K562 (cell line): ENCODE measurements around the gene AK4. TPM values are rescaled to one million over a fixed set of nuclear protein-coding genes. Genes with fewer than 3 reads are reported as not detected.
A peak's percentile ranks its signal among the peaks of the same experiment; 100 is the strongest.

Experiments used
- ATAC-seq: fragments of 200-7000 bp; cut with Tn5 transposase; 3 replicates; pipeline ENCODE4 v1.9.1; 2020; ENCODE audit warnings: moderate library complexity
- BruUV-seq: library from RNA; stranded (reverse); fragments of 400-500 nt; replicated peaks from 2 replicates; lab custom pipeline; 2021; lab: Mats Ljungman, UMichigan
- CTCF ChIA-PET: fragments of 300-600 bp; formaldehyde crosslinking; extraction: SDS; loops from one replicate; lab custom pipeline; 2021; ENCODE audit warnings: low intra/inter-chr PET ratio; lab: Yijun Ruan, JAX
- POLR2A ChIA-PET: fragments of 300-600, 350-650 bp; sonication (Branson Sonifier 250); formaldehyde crosslinking; extraction: SDS; loops from one replicate; lab custom pipeline; 2021; ENCODE audit warnings: antibody characterized with exemption, inconsistent platforms; lab: Yijun Ruan, JAX
- DNase-seq, 4 experiments: peaks; one replicate each; pipeline versions ENCODE4 v3.0.0 to v3.0.0-alpha.2; 2011 to 2018; ENCODE audit warnings: low spot score in 3 of 4, mixed read lengths in 3 of 4; ENCODE audit errors: extremely low read depth in 1 of 4
- FAIRE-seq: peaks from 2 replicates; lab custom pipeline; 2011; peaks lifted over from hg19 to GRCh38; lab: Jason Lieb, UNC
- H2AFZ ChIP-seq: 2 replicates; pipeline ENCODE4 v1.6.0; 2011; ENCODE audit warnings: low read depth, low read length, control low read depth, inconsistent platforms
- H3K27ac ChIP-seq: fragments of 200-600 bp; 3 replicates; pipeline ENCODE4 v1.8.0; 2011; ENCODE audit warnings: low read depth, mild to moderate bottlenecking, control low read depth, inconsistent platforms, low read length, moderate library complexity, mixed read lengths; ENCODE audit errors: extremely low read depth
- H3K27me3 ChIP-seq, 2 experiments: fragments of 300-600 bp in 1 of 2; 2 replicates in 1 of 2; 3 replicates in 1 of 2; pipeline versions ENCODE4 v1.6.0 to v1.8.0; 2011; ENCODE audit warnings: inconsistent platforms in 2 of 2, low read length in 2 of 2, mild to moderate bottlenecking in 1 of 2, mixed read lengths in 1 of 2, moderate library complexity in 1 of 2; ENCODE audit not compliant: control insufficient read depth in 2 of 2, insufficient read depth in 2 of 2
- H3K36me3 ChIP-seq: fragments of 300-600 bp; 3 replicates; pipeline ENCODE4 v1.8.0; 2011; ENCODE audit warnings: mild to moderate bottlenecking, low read length, inconsistent platforms; ENCODE audit not compliant: control insufficient read depth, insufficient read depth
- H3K4me1 ChIP-seq, 2 experiments: fragments of 200-600 bp in 1 of 2; replicated peaks in 1 of 2; 2 replicates in 1 of 2; 3 replicates in 1 of 2; pipeline versions ENCODE4 v1.5.1 to v1.8.0; 2011; ENCODE audit warnings: inconsistent platforms in 2 of 2, low read length in 2 of 2, mild to moderate bottlenecking in 1 of 2, mixed read lengths in 1 of 2, moderate library complexity in 1 of 2; ENCODE audit not compliant: control insufficient read depth in 2 of 2, insufficient read depth in 2 of 2
- H3K4me2 ChIP-seq: 2 replicates; pipeline ENCODE4 v1.6.1; 2011; ENCODE audit warnings: low read length, control low read depth, inconsistent platforms, mixed read lengths; ENCODE audit not compliant: insufficient read depth
- H3K4me3 ChIP-seq: fragments of 200-600 bp; sonication (generic), shearing (Covaris generic); 2 replicates; pipeline ENCODE4 v1.5.1; 2016; ENCODE audit warnings: control low read depth, inconsistent platforms
- H3K79me2 ChIP-seq: fragments of 200-600 bp; 3 replicates; pipeline ENCODE4 v1.8.0; 2011; ENCODE audit warnings: low read length, inconsistent platforms; ENCODE audit not compliant: control insufficient read depth, insufficient read depth
- H3K9ac ChIP-seq, 2 experiments: 2 replicates each; pipeline versions ENCODE4 v1.6.0 to v1.6.1; 2011; ENCODE audit warnings: low read depth in 2 of 2, low read length in 2 of 2, control low read depth in 1 of 2, inconsistent platforms in 1 of 2, mild to moderate bottlenecking in 1 of 2, mixed read lengths in 1 of 2; ENCODE audit not compliant: insufficient read depth in 1 of 2
- H3K9me1 ChIP-seq: one replicate; pipeline ENCODE4 v1.6.0; 2011; ENCODE audit warnings: inconsistent platforms, mild to moderate bottlenecking, low read length, moderate library complexity; ENCODE audit not compliant: control insufficient read depth, insufficient read depth
- H3K9me3 ChIP-seq: replicated peaks from 2 replicates; pipeline ENCODE4 v1.5.1; 2011; ENCODE audit warnings: low read depth, low read length, inconsistent platforms; ENCODE audit not compliant: control insufficient read depth, insufficient read depth
- H4K20me1 ChIP-seq: replicated peaks from 2 replicates; pipeline ENCODE4 v1.6.1; 2011; ENCODE audit warnings: low read length, inconsistent platforms, mixed read lengths; ENCODE audit not compliant: control insufficient read depth, insufficient read depth
- CREB5 ChIP-seq: fragments of 250-450 bp; sonication (Bioruptor Pico); IDR thresholded peaks from 2 replicates; pipeline ENCODE4 v1.5.0; 2020; ENCODE audit warnings: mild to moderate bottlenecking
- FOXM1 ChIP-seq, 2 experiments: fragments of 450-650 bp in 1 of 2; sonication (generic) in 1 of 2; formaldehyde crosslinking in 1 of 2; IDR thresholded peaks; 2 replicates each; pipeline versions ENCODE4 v1.6.1 to v1.9.0; 2017 to 2022; ENCODE audit warnings: low read depth in 2 of 2, mild to moderate bottlenecking in 2 of 2, missing genetic modification reagents in 1 of 2, moderate library complexity in 1 of 2
- FOXO4 ChIP-seq: fragments of 450-650 bp; formaldehyde crosslinking; IDR thresholded peaks from 2 replicates; pipeline ENCODE4 v1.4.0; 2020; ENCODE audit warnings: mild to moderate bottlenecking, moderate library complexity
- KHSRP ChIP-seq: fragments of 450-650 bp; IDR thresholded peaks from 2 replicates; pipeline ENCODE4 v1.6.1; 2017
- KLF6 ChIP-seq: fragments of 250-450 bp; sonication (Bioruptor Pico); IDR thresholded peaks from 2 replicates; pipeline ENCODE4 v1.4.0; 2020; ENCODE audit warnings: mild to moderate bottlenecking, moderate library complexity, borderline replicate concordance
- MEF2D ChIP-seq: conservative IDR thresholded peaks from 2 replicates; pipeline ENCODE4 v1.6.1; 2016; ENCODE audit warnings: low read depth, missing genetic modification characterization, missing compliant biosample characterization
- PCBP1 ChIP-seq: fragments of 200-400 bp; formaldehyde crosslinking; IDR thresholded peaks from 2 replicates; pipeline ENCODE4 v1.6.1; 2018; ENCODE audit warnings: mild to moderate bottlenecking, low read depth, low read length; ENCODE audit not compliant: poor library complexity, severe bottlenecking
- PTRF ChIP-seq: fragments of 450-650 bp; IDR thresholded peaks from 2 replicates; pipeline ENCODE4 v1.6.1; 2016; ENCODE audit warnings: mild to moderate bottlenecking, missing genetic modification characterization, missing compliant biosample characterization
- ZKSCAN8 ChIP-seq: fragments of 200-800 bp; sonication (Bioruptor generic); IDR thresholded peaks from 2 replicates; pipeline ENCODE4 v1.6.1; 2016; ENCODE audit warnings: missing genetic modification characterization, missing compliant biosample characterization
- ZNF174 ChIP-seq: fragments of 250-450 bp; sonication (Bioruptor Pico); IDR thresholded peaks from 2 replicates; pipeline ENCODE4 v1.4.0; 2020; ENCODE audit warnings: mild to moderate bottlenecking
- ZNF384 ChIP-seq: IDR thresholded peaks from 2 replicates; pipeline ENCODE4 v1.6.1; 2012; ENCODE audit warnings: low read depth, low read length, improper control_type of control experiment
- ZNF449 ChIP-seq: fragments of 250-450 bp; sonication (Bioruptor Pico); IDR thresholded peaks from 2 replicates; pipeline ENCODE4 v1.8.0; 2022; ENCODE audit warnings: moderate library complexity, mild to moderate bottlenecking, inconsistent platforms
- WGBS: fragments of 100-300 bp; shearing (Covaris generic); methylation state at CpG from one replicate; pipeline ENCODE4 v1.1.6; 2016; ENCODE audit warnings: low coverage, mixed read lengths; ENCODE audit not compliant: insufficient coverage; ENCODE audit errors: missing lambda C conversion rate; 5-methylcytosine and 5-hydroxymethylcytosine counted together
- in situ Hi-C: fragments of 300-500 bp; cut with MboI; formaldehyde crosslinking; loops from 4 replicates; pipeline ENCODE4 v1.15.0; 2018; ENCODE audit warnings: inconsistent platforms, mixed read lengths
- intact Hi-C: fragments of 100-400 bp; cut with micrococcal nuclease; formaldehyde crosslinking; loops from 2 replicates; pipeline ENCODE4 v1.14.2; 2022
- polyA plus RNA-seq, 8 experiments: library from polyadenylated mRNA; depleted of rRNA in 4 of 8; stranded (reverse) in 5 of 8; unstranded in 3 of 8; fragments of >200 nt; fragmentation: Nextera tagmentation in 2 of 8; fragmentation: Illumina TruSeq in 1 of 8; extraction: Ambion mirVana in 2 of 8; extraction: Trizol in 1 of 8; gene quantifications; 2 replicates each; pipeline versions ENCODE4 v1.2.1 to v1.2.3, GENCODE V29; 2011 to 2014; ENCODE audit warnings: inconsistent platforms in 1 of 8, missing spikeins in 1 of 8
- total RNA-seq, 7 experiments: library from RNA; depleted of rRNA in 6 of 7; stranded (reverse); fragments of >200 nt in 6 of 7; fragmentation: Illumina TruSeq in 2 of 7; extraction: Trizol in 2 of 7; gene quantifications; 2 replicates each; pipeline versions ENCODE4 v1.2.1 to v1.2.3, GENCODE V29; 2011 to 2021; ENCODE audit warnings: low replicate concordance in 1 of 7
- TF ChIP-seq, protein P1 (sequence below): sonication (generic); formaldehyde crosslinking; IDR thresholded peaks from 2 replicates; pipeline ENCODE4 v1.8.1; 2023; ENCODE audit warnings: mild to moderate bottlenecking, missing genetic modification reagents

AK4 gene
- total and polyA plus RNA-seq, 9 of the 15 experiments (the other 6 are each of a cell fraction or from before 2014, with no cell fraction given): 10.4 to 96.6 (median 21.5) TPM

GRCh38 chr1:65265651-65266351 is 117.8 kb downstream of the AK4 start (continued):
- TF ChIP-seq, protein P1, sequence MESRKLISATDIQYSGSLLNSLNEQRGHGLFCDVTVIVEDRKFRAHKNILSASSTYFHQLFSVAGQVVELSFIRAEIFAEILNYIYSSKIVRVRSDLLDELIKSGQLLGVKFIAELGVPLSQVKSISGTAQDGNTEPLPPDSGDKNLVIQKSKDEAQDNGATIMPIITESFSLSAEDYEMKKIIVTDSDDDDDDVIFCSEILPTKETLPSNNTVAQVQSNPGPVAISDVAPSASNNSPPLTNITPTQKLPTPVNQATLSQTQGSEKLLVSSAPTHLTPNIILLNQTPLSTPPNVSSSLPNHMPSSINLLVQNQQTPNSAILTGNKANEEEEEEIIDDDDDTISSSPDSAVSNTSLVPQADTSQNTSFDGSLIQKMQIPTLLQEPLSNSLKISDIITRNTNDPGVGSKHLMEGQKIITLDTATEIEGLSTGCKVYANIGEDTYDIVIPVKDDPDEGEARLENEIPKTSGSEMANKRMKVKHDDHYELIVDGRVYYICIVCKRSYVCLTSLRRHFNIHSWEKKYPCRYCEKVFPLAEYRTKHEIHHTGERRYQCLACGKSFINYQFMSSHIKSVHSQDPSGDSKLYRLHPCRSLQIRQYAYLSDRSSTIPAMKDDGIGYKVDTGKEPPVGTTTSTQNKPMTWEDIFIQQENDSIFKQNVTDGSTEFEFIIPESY (CRISPR knock-in tag): peak; percentile 84
- TF ChIP-seq PCBP1 (peak; percentile 26), KLF6 (CRISPR knock-in tag) (no peak)

- WGBS: 8% methylated on average over 1 of the region's 1 CpG
- TF ChIP-seq ZKSCAN8 (CRISPR knock-in tag): no peak
- TF ChIP-seq ZNF384: peak; percentile 51; the same call in 1 of the 2 replicates
- no peak for TF ChIP-seq KHSRP
- no peak for TF ChIP-seq FOXM1 (IDR thresholded peaks at IDR 0.05; ENCODE audit: low read depth)
- TF ChIP-seq FOXM1 (CRISPR knock-in tag; IDR thresholded peaks at IDR 0.05; ENCODE audit: low read depth): no peak
- no peak for TF ChIP-seq MEF2D (tag)
- TF ChIP-seq ZNF449: no peak
- no peak for TF ChIP-seq ZNF174 (CRISPR knock-in tag)
- TF ChIP-seq CREB5: no peak
- no peak for TF ChIP-seq PTRF (tag)
- TF ChIP-seq FOXO4 (CRISPR knock-in tag): no peak
Measured at GRCh38 chr1:65266476-65266875, 118.5 kb downstream of the AK4 start.

More at GRCh38 chr1:65266476-65266875, 118.5 kb downstream of the AK4 start:
- H3K9ac ChIP-seq: no peak overlapping the region
- peaks cover 98% of the 10 kb centered on the region for H3K79me2 ChIP-seq
- H3K4me3 ChIP-seq: no peak overlapping the region
- FAIRE-seq: no peak
- peak overlapping the region; percentile 53; the same call in 2 of the 3 replicates for H3K27ac ChIP-seq
- ATAC-seq: no peak
- no peaks in the 10 kb centered on the region for H3K9me1 ChIP-seq
- in situ Hi-C loops: no loop called here
- H4K20me1 ChIP-seq: 0 out of 2 replicates have a peak, but pooled peaks cover 6% of the 10 kb centered on the region
- no peaks in the 10 kb centered on the region for H3K9me3 ChIP-seq
- no peak for DNase-seq
- peaks cover 40% of the 10 kb centered on the region for H3K36me3 ChIP-seq
- no peak overlapping the region for H2AFZ ChIP-seq
- H3K27me3 ChIP-seq: no peaks in the 10 kb centered on the region
- ChIA-PET POLR2A (interaction anchor here (0.6 to 2.9 kb wide), 8 partner anchors 10 to 50 kb away, joined by 3 to 8 read pairs (median 4); no protein-coding TSS in a partner anchor), CTCF (no interaction called here)
- H3K4me2 ChIP-seq: no peak overlapping the region; the same call in 1 of the 2 replicates
- intact Hi-C loops: no loop called here
- no TSS peak for BruUV-seq
- H3K4me1 ChIP-seq: peaks cover 7 to 11% of the 10 kb centered on the region in 2 experiments; a peak in 4 of 5 replicates
